ENCODE measurements around the gene ZNF837.
A peak's percentile ranks its signal among the peaks of the same experiment; 100 is the strongest.
"Not testable (repeated sequence)": the region's sequence is repeated elsewhere in the genome, so short reads cannot be mapped to it uniquely, and the experiment has no call there.

Gene ZNF837

GRCh38 chr19:58380662-58381459 lies at the start of gene ZNF837:
Gene ZNF837 (minus strand): TSS chr19:58381030. CDS start chr19:58369332, 11,698 bp downstream.
- peak; percentile 85 to 98 for DNase-seq (ENCODE audit: low read depth in 2 of 2)

GRCh38 chr19:58429745-58430144 lies 48.9 kb upstream of the ZNF837 start:
- no peak for DNase-seq (ENCODE audit: low read depth in 2 of 2)

- no peak for DNase-seq (ENCODE audit: low read depth in 2 of 2)
Observed at GRCh38 chr19:58428617-58429016, 47.8 kb upstream of the ZNF837 start.

DNA sequence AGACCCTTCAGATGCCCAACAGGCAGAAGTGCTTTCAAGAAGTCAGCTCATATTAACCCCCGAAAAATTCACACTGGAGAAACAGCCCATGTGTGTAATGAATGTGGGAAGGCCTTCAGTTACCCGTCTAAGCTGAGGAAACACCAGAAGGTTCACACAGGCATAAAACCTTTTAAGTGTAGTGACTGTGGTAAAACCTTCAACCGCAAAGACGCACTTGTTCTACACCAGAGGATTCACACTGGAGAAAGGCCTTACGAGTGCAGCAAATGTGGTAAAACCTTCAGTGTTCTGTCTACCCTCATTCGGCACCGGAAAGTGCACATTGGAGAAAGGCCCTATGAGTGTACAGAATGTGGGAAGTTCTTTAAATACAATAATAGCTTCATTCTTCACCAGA lies 36.2 kb upstream of the ZNF837 start:
- DNase-seq (ENCODE audit: low read depth in 2 of 2), result no peak

- DNase-seq (ENCODE audit: low read depth in 2 of 2), result no peak
Observed at GRCh38 chr19:58416604-58417003, 35.8 kb upstream of the ZNF837 start.

GRCh38 chr19:58409010-58409790 lies 28.4 kb upstream of the ZNF837 start:
- no peak for DNase-seq (ENCODE audit: low read depth in 2 of 2)

DNA sequence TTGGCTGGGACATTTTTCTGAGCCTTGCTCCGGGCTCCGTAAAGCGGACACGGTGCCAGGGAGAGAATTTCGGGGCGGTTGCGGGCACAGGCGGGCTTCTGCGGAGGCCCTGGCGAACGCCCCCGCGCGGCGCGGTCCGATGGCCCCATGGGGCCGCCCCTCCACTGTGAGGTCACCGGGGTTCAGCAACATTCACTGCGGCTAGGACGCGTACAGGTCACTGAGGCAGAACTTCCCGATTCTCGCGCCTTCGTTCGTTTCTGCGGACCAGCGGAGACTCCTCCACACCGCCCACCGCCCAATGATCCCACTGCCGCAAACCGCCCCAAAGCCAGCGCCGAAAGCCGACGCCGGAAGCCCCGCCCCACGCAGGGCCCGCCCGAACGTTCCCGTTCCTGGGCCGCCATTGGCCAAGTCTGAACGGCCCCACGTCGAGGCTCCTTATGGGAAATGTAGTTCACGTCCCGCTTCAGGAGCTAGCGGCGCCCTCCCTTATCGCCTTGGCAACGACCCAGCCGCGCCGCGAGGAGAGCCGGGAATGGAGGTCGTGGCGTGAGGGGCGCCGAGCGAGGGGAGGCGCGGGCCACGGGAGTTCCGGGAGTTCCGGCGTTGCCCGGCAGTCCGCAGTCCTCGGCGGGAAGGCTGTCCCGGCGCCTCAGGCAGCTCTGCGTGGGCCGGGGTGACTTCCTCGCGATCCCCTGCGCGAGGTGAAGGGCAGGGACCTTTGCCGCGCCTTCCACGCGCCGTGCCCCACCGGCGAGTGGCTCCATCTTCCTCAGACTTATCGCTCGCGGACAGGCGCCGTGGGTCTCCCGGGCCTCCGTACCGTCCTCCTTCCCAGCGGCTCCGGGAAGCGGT lies 27.6 kb upstream of the ZNF837 start, which contains the start of gene ZNF584:
TSS of gene ZNF584 (plus strand) at position 498 of the 858 bp plus-strand sequence. CDS start 499 bp downstream, outside the sequence.
- peak; percentile 82 to 92 for DNase-seq (ENCODE audit: low read depth in 2 of 2)

DNA sequence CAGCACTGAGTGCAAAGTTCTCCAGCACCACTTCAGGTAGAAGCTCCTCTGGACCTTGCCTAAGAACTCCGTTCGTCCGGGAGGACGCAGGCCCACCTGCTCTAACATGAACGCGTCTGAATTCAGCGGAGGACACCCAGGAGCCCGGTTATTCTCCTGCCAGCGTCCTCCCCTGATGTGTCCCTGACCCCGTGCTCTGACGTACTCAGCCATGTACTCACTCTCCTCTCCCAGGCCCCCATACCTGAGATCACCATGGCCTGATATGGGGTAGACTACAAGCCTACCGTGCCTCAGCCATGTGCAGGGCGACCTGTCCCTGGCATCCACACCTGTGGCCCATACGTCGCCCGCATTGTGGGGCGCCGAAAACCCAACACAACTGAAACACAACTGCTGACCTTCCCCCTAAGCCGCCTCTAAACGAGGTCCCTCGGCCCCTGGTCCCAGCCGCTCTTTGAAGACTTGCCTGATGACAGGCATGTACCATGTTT lies 26.9 kb upstream of the ZNF837 start:
- DNase-seq (ENCODE audit: low read depth in 2 of 2), result no peak

GRCh38 chr19:58406818-58407657 lies 26.2 kb upstream of the ZNF837 start:
- no peak for DNase-seq (ENCODE audit: low read depth in 2 of 2)

- not testable (repeated sequence) for DNase-seq (ENCODE audit: low read depth in 2 of 2)
Observed at GRCh38 chr19:58403920-58404478, 23.2 kb upstream of the ZNF837 start.

- DNase-seq (ENCODE audit: low read depth in 2 of 2), result no peak
Observed at GRCh38 chr19:58401840-58402421, 21.1 kb upstream of the ZNF837 start.

DNA sequence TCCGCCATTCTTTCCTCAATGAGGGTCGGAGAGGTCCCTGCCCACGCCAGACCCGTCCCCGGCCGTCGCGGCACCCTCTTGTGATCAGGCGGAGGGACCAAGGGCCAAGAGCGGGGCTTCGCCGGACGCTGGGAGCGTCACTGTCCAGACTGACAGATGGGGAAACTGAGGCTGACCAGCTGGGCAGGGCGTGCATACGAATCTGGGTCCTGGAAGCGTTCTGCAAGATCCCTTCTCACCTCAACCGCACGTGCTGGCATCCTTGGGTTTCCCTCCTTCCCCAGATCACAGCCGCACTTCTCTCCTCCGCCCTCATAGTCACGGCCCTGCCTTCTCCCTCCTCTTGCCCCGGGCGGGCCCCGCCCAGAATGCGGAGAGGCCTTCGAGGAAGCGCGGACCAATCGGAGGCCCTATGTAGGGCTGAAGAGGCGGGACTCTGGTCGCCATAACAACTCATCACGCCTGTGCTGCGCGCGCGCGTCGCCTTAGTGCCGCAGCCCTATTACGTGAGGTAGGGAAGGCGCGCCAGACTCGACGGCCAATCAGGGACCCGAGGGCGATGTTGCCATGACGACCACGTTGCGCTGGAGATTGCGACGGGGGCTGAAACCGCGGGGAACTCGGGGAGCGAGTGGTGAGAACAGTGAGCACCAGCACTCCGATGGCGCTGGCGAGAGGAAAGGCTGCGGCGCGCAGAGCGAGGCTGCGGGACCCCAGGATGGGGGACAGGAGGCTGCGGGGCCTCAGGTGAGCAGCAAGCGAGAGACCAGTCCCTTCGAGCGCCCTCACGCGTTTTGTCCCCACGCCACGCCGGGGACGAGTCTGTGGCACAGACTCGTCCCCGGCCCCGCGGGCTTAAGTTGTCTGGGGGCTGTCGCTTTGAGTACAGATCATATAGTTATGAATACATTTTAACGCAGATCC lies 20.3 kb upstream of the ZNF837 start:
- DNase-seq (ENCODE audit: low read depth in 2 of 2), result peak; percentile 95 to 99

GRCh38 chr19:58400316-58400915 lies 19.6 kb upstream of the ZNF837 start:
- no peak for DNase-seq (ENCODE audit: low read depth in 2 of 2)

- no peak for DNase-seq (ENCODE audit: low read depth in 2 of 2)
Observed at GRCh38 chr19:58399903-58400302, 19.1 kb upstream of the ZNF837 start.

- DNase-seq (ENCODE audit: low read depth in 2 of 2), result no peak
Observed at GRCh38 chr19:58398545-58398944, 17.7 kb upstream of the ZNF837 start.

GRCh38 chr19:58398087-58398486 lies 17.3 kb upstream of the ZNF837 start:
- no peak for DNase-seq (ENCODE audit: low read depth in 2 of 2)

DNA sequence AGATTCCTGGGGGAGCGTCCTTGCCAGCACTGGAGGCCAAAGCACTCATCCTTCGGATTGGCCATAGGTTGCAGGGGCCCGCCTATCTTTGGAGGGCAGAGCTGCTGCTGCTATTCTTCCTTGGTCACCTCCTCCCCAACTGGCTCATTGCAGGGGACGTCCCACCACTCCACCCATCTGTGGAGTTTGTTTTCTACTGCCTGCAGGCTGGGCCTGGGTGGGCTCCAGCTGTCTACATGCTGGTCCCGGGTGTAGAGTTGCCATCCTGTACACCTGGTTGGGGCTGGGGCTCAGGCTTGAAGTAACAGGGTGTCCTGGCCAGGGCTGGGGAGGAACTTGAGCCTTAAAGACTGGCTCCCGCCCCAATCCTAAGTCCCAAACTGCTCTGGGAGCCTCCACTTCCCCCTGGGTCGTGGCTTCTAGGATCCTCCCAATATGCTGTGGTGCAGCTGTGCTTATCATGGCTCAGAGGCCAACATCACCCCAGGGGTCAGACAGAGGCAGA lies 16.8 kb upstream of the ZNF837 start:
- no peak for DNase-seq (ENCODE audit: low read depth in 2 of 2)

Data from stimulated activated CD4-positive, alpha-beta T cell treated with anti-CD3 and anti-CD28 coated beads, Interleukin-1b, Interleukin-23, amount 100 ng/mL, for 1 hour (primary cell).